ENCODE measurements around the gene PCSK1N.

PCSK1N gene

DNA sequence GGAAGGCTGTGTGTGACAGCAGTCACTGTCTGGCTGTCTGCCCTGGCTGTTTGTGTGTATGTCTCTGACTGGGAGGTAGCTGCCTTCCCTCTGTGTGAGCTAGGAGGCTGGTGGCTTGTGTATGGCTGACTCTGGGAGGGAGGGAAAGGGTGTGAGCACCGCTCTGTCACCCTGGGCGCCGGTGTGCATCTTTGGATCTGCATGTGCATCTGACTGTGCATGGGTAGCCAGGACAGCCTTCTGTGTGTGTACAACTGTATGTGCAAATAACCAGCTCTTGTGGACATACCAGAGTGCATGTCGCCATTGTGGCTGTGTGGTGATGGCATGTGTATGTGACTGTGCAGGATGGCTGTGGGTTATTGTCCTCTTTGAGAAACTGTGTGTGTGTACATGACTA, 16.5 kb downstream of the PCSK1N start:
- POLR2A ChIA-PET = interaction anchor here (0.5 kb wide), 1 partner anchor 289 kb away, joined by 6 read pairs; no protein-coding TSS in a partner anchor
- TF ChIP-seq, protein P1, sequence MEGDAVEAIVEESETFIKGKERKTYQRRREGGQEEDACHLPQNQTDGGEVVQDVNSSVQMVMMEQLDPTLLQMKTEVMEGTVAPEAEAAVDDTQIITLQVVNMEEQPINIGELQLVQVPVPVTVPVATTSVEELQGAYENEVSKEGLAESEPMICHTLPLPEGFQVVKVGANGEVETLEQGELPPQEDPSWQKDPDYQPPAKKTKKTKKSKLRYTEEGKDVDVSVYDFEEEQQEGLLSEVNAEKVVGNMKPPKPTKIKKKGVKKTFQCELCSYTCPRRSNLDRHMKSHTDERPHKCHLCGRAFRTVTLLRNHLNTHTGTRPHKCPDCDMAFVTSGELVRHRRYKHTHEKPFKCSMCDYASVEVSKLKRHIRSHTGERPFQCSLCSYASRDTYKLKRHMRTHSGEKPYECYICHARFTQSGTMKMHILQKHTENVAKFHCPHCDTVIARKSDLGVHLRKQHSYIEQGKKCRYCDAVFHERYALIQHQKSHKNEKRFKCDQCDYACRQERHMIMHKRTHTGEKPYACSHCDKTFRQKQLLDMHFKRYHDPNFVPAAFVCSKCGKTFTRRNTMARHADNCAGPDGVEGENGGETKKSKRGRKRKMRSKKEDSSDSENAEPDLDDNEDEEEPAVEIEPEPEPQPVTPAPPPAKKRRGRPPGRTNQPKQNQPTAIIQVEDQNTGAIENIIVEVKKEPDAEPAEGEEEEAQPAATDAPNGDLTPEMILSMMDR (IDR thresholded peaks at IDR 0.05; ENCODE audit: control extremely low read depth, extremely low read depth, low read depth, missing control alignments) = no peak
- CTCF ChIA-PET = no interaction called here
- no peak for DNase-seq (ENCODE audit: extremely low spot score)

GRCh38 chrX:48818098-48818497, 17.3 kb downstream of the PCSK1N start:
- DNase-seq (ENCODE audit: extremely low spot score) = no peak
- ChIA-PET POLR2A (interaction anchor here (0.5 kb wide), 1 partner anchor 289 kb away, joined by 6 read pairs; no protein-coding TSS in a partner anchor), CTCF (no interaction called here)
- TF ChIP-seq, protein P1 (IDR thresholded peaks at IDR 0.05; ENCODE audit: control extremely low read depth, extremely low read depth, low read depth, missing control alignments) = no peak

- POLR2A ChIA-PET = no interaction called here
- no peak for DNase-seq (ENCODE audit: extremely low spot score)
- TF ChIP-seq, protein P1 (IDR thresholded peaks at IDR 0.05; ENCODE audit: control extremely low read depth, extremely low read depth, low read depth, missing control alignments) = no peak
- CTCF ChIA-PET = interaction anchor here (1.0 kb wide), 1 partner anchor 18 kb away, joined by 3 read pairs; no protein-coding TSS in a partner anchor
Measured at GRCh38 chrX:48816014-48816810, 19.2 kb downstream of the PCSK1N start.

GRCh38 chrX:48815266-48815665, 20.1 kb downstream of the PCSK1N start:
- no peak for DNase-seq (ENCODE audit: extremely low spot score)
- TF ChIP-seq, protein P1 (IDR thresholded peaks at IDR 0.05; ENCODE audit: control extremely low read depth, extremely low read depth, low read depth, missing control alignments) = no peak
- ChIA-PET CTCF (no interaction called here), POLR2A (no interaction called here)

DNA sequence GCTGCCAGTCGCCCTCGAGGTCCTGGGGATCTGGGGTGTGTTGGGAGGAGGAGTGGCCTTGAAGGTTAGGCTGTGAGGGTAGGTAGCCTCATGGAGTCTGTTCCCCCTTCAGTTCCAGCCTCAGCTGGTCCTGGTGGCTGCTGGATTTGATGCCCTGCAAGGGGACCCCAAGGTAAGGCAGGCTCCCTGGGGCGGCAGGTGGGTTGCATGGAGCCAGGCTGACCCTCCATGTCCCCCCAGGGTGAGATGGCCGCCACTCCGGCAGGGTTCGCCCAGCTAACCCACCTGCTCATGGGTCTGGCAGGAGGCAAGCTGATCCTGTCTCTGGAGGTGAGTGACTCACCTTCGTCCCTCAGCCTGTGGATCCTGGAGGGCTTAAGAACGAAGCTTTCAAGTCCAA, 20.7 kb downstream of the PCSK1N start:
- no peak for DNase-seq (ENCODE audit: extremely low spot score)
- TF ChIP-seq, protein P1 (IDR thresholded peaks at IDR 0.05; ENCODE audit: control extremely low read depth, extremely low read depth, low read depth, missing control alignments) = no peak
- ChIA-PET POLR2A (no interaction called here), CTCF (no interaction called here)

GRCh38 chrX:48813644-48814043, 21.8 kb downstream of the PCSK1N start:
- TF ChIP-seq, protein P1 (IDR thresholded peaks at IDR 0.05; ENCODE audit: control extremely low read depth, extremely low read depth, low read depth, missing control alignments) = no peak
- POLR2A ChIA-PET = no interaction called here
- DNase-seq (ENCODE audit: extremely low spot score) = no peak
- CTCF ChIA-PET = no interaction called here

Measured in GM10248 (cell line).